Neural cell (in vitro differentiated cells): ENCODE data around the gene GPR158. TPM values are rescaled to one million over a fixed set of nuclear protein-coding genes. Genes with fewer than 3 reads are reported as not detected.
"Not testable (repeated sequence)": the region's sequence is repeated elsewhere in the genome, so short reads cannot be mapped to it uniquely, and the experiment has no call there.

Experiments
- H2AFZ ChIP-seq: fragments of 200-600, 300-800 bp; sonication (generic), shearing (Covaris generic); 2 replicates; pipeline ENCODE4 v1.6.0; 2014; ENCODE audit warnings: low read depth, mild to moderate bottlenecking, antibody characterized with exemption, low read length, moderate library complexity
- H3F3A ChIP-seq: fragments of 200-600 bp; shearing (Covaris generic); 2 replicates; pipeline ENCODE4 v1.6.1; 2016; ENCODE audit warnings: mild to moderate bottlenecking, moderate library complexity, mixed read lengths, antibody characterized with exemption, low read length; ENCODE audit not compliant: insufficient read depth, poor library complexity, severe bottlenecking
- H3K27ac ChIP-seq: fragments of 200-600, 300-800 bp; sonication (generic), shearing (Covaris generic); 2 replicates; pipeline ENCODE4 v1.5.1; 2014; ENCODE audit warnings: mild to moderate bottlenecking, low read length, moderate library complexity
- H3K27me3 ChIP-seq: fragments of 300-800, 200-600 bp; sonication (generic), shearing (Covaris generic); 2 replicates; pipeline ENCODE4 v1.6.0; 2014; ENCODE audit warnings: mild to moderate bottlenecking, low read depth, low read length, moderate library complexity; ENCODE audit not compliant: insufficient read depth
- H3K36me3 ChIP-seq: fragments of 300-800, 200-600 bp; sonication (generic), shearing (Covaris generic); 2 replicates; pipeline ENCODE4 v1.5.1; 2014; ENCODE audit warnings: mild to moderate bottlenecking, antibody characterized with exemption, low read length, moderate library complexity; ENCODE audit not compliant: insufficient read depth
- H3K4me2 ChIP-seq: fragments of 300-800, 200-600 bp; sonication (generic), shearing (Covaris generic); 2 replicates; pipeline ENCODE4 v1.6.0; 2014; ENCODE audit warnings: mild to moderate bottlenecking, low read length
- H3K4me3 ChIP-seq: fragments of 300-800, 200-600 bp; sonication (generic), shearing (Covaris generic); 2 replicates; pipeline ENCODE4 v1.5.1; 2014; ENCODE audit warnings: mild to moderate bottlenecking, low read length, moderate library complexity
- H3K79me2 ChIP-seq: fragments of 200-600 bp; shearing (Covaris generic); replicated peaks from 2 replicates; pipeline ENCODE4 v1.6.0; 2014; ENCODE audit warnings: mild to moderate bottlenecking, low read length, moderate library complexity; ENCODE audit not compliant: insufficient read depth
- H3K9ac ChIP-seq: fragments of 300-800, 200-600 bp; sonication (generic), shearing (Covaris generic); 2 replicates; pipeline ENCODE4 v1.6.1; 2016; ENCODE audit warnings: mild to moderate bottlenecking, low read length, mixed read lengths
- H3K9me2 ChIP-seq: fragments of 200-600 bp; shearing (Covaris generic); 2 replicates; pipeline ENCODE4 v1.6.1; 2016; ENCODE audit warnings: mild to moderate bottlenecking, low read length, mixed read lengths; ENCODE audit not compliant: insufficient read depth
- H3K9me3 ChIP-seq: fragments of 200-600, 300-800 bp; sonication (generic), shearing (Covaris generic); 2 replicates; pipeline ENCODE4 v1.6.1; 2016; ENCODE audit warnings: mild to moderate bottlenecking, mixed run types, low read length, moderate library complexity, mixed read lengths
- H4K20me1 ChIP-seq: fragments of 200-600 bp; shearing (Covaris generic); 2 replicates; pipeline ENCODE4 v1.6.1; 2016; ENCODE audit warnings: mild to moderate bottlenecking, mixed run types; ENCODE audit not compliant: insufficient read depth
- EP300 ChIP-seq: fragments of 450-650 bp; conservative IDR thresholded peaks from 2 replicates; pipeline ENCODE4 v1.6.1; 2014; ENCODE audit warnings: antibody characterized with exemption, mild to moderate bottlenecking, moderate library complexity; ENCODE audit not compliant: poor library complexity, severe bottlenecking
- EZH2 ChIP-seq: fragments of 200-600, 300-800 bp; shearing (Covaris generic), sonication (generic); IDR thresholded peaks from 2 replicates; pipeline ENCODE4 v1.6.1; 2014; ENCODE audit warnings: antibody characterized with exemption, low read length, borderline replicate concordance, mild to moderate bottlenecking; ENCODE audit not compliant: insufficient read depth, poor library complexity, severe bottlenecking
- MXI1 ChIP-seq: fragments of 450-650 bp; conservative IDR thresholded peaks from 2 replicates; pipeline ENCODE4 v1.6.1; 2014; ENCODE audit warnings: antibody characterized with exemption, mild to moderate bottlenecking; ENCODE audit not compliant: poor library complexity, severe bottlenecking
- POLR2AphosphoS5 ChIP-seq: IDR thresholded peaks from 2 replicates; pipeline ENCODE4 v1.6.1; 2012
- RAD21 ChIP-seq: fragments of 450-650 bp; conservative IDR thresholded peaks from 2 replicates; pipeline ENCODE4 v1.6.1; 2014; ENCODE audit warnings: antibody characterized with exemption, mild to moderate bottlenecking, moderate library complexity
- SMC3 ChIP-seq: fragments of 450-650 bp; conservative IDR thresholded peaks from 2 replicates; pipeline ENCODE4 v1.6.1; 2014; ENCODE audit warnings: antibody characterized with exemption, mild to moderate bottlenecking, moderate library complexity; ENCODE audit not compliant: poor library complexity
- TAF1 ChIP-seq: IDR thresholded peaks from 2 replicates; pipeline ENCODE4 v1.6.1; 2012; ENCODE audit warnings: low read depth
- polyA plus RNA-seq: library from polyadenylated mRNA; depleted of rRNA; stranded (reverse); fragments of >200 nt; gene quantifications from 2 replicates; pipeline ENCODE4 v1.2.3, GENCODE V29; 2014
- TF ChIP-seq, protein P1 (sequence below): fragments of 450-650 bp; IDR thresholded peaks from 2 replicates; pipeline ENCODE4 v1.5.1; 2014; ENCODE audit warnings: antibody characterized with exemption, mild to moderate bottlenecking, moderate library complexity; ENCODE audit not compliant: poor library complexity, severe bottlenecking
- TF ChIP-seq, protein P2 (sequence below): IDR thresholded peaks from 2 replicates; pipeline ENCODE4 v1.6.1; 2012; ENCODE audit warnings: borderline replicate concordance

Gene GPR158
- polyA plus RNA-seq, 1 donor from 2014 or later, result 2.1 TPM

DNA sequence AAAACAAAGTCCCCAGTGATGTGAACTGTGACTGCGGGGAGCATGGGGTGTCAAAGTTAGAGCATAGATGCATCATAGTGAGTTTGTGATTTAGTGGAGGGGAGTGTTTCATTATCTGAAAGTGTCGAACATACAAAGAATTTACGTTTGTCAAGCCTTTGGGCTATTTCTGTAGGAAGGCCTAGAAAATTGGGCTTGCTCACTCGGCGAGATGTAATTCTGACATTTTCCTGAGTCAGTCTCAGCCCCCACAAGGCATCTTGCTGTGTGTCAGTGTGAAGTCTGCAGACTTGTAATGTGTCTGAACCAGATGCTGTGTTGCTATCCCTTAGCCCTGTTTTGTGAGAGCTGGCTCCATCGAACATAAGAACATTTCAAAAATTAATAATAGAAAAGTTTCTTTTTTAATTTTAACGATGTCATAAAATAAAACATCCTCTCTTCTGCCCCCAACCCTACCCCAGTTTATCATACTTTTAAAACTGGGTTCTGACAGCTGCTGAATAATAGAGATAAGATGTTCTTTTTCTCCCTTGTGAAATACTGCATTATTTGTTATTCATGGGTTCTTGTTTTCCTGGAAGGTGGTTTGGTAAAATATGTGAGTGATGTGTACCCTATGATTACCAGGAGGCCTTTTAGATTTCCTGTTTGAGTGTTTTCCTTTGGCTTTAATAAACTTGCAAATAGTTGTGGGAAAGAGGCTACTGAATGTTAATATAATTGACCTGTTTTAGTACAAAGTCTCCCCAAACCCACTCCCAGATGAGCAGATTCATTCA, 207.4 kb downstream of the GPR158 start:
- no peaks in the 10 kb centered on the region for H3K9me3 ChIP-seq
- no peak overlapping the region for H3K9ac ChIP-seq
- no peaks in the 10 kb centered on the region for H4K20me1 ChIP-seq
- no peaks in the 10 kb centered on the region for H3K36me3 ChIP-seq
- H3K4me2 ChIP-seq, result no peak overlapping the region
- no peak for TF ChIP-seq RAD21
- TF ChIP-seq, protein P1, sequence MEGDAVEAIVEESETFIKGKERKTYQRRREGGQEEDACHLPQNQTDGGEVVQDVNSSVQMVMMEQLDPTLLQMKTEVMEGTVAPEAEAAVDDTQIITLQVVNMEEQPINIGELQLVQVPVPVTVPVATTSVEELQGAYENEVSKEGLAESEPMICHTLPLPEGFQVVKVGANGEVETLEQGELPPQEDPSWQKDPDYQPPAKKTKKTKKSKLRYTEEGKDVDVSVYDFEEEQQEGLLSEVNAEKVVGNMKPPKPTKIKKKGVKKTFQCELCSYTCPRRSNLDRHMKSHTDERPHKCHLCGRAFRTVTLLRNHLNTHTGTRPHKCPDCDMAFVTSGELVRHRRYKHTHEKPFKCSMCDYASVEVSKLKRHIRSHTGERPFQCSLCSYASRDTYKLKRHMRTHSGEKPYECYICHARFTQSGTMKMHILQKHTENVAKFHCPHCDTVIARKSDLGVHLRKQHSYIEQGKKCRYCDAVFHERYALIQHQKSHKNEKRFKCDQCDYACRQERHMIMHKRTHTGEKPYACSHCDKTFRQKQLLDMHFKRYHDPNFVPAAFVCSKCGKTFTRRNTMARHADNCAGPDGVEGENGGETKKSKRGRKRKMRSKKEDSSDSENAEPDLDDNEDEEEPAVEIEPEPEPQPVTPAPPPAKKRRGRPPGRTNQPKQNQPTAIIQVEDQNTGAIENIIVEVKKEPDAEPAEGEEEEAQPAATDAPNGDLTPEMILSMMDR, result no peak
- TF ChIP-seq TAF1, result no peak
- TF ChIP-seq, protein P2, sequence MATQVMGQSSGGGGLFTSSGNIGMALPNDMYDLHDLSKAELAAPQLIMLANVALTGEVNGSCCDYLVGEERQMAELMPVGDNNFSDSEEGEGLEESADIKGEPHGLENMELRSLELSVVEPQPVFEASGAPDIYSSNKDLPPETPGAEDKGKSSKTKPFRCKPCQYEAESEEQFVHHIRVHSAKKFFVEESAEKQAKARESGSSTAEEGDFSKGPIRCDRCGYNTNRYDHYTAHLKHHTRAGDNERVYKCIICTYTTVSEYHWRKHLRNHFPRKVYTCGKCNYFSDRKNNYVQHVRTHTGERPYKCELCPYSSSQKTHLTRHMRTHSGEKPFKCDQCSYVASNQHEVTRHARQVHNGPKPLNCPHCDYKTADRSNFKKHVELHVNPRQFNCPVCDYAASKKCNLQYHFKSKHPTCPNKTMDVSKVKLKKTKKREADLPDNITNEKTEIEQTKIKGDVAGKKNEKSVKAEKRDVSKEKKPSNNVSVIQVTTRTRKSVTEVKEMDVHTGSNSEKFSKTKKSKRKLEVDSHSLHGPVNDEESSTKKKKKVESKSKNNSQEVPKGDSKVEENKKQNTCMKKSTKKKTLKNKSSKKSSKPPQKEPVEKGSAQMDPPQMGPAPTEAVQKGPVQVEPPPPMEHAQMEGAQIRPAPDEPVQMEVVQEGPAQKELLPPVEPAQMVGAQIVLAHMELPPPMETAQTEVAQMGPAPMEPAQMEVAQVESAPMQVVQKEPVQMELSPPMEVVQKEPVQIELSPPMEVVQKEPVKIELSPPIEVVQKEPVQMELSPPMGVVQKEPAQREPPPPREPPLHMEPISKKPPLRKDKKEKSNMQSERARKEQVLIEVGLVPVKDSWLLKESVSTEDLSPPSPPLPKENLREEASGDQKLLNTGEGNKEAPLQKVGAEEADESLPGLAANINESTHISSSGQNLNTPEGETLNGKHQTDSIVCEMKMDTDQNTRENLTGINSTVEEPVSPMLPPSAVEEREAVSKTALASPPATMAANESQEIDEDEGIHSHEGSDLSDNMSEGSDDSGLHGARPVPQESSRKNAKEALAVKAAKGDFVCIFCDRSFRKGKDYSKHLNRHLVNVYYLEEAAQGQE, result no peak
- no peak for TF ChIP-seq EP300
- TF ChIP-seq EZH2, result no peak
- no peak for TF ChIP-seq SMC3
- TF ChIP-seq MXI1, result no peak
- TF ChIP-seq POLR2AphosphoS5, result no peak
- no peaks in the 10 kb centered on the region for H3K79me2 ChIP-seq
- H2AFZ ChIP-seq, result no peak overlapping the region
- H3F3A ChIP-seq, result no peaks in the 10 kb centered on the region
- H3K27ac ChIP-seq, result no peak overlapping the region
- H3K27me3 ChIP-seq, result no peaks in the 10 kb centered on the region
- no peak overlapping the region for H3K4me3 ChIP-seq
- H3K9me2 ChIP-seq, result no peaks in the 10 kb centered on the region

DNA sequence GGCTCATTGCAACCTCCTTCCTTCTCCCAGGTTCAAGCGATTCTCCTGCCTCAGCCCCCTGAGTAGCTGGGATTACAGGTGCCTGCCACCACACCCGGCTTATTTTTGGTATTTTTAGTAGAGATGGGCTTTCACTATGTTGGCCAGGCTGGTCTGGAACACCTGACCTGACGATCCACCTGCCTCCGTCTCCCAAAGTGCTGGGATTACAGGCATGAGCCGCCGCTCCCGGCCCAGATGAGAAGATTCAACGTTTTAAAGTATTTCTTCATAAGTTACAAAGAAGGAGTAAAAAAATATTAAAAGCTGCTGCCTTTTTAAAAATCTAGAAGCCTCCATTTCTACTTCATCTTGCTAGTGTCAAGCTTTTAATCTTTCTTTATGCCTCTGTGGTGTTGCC, 208.1 kb downstream of the GPR158 start:
- H3K27me3 ChIP-seq, H3K9ac ChIP-seq, H2AFZ ChIP-seq, H3K27ac ChIP-seq, H3K79me2 ChIP-seq, H3K9me2 ChIP-seq, H3K4me3 ChIP-seq, H3F3A ChIP-seq, H4K20me1 ChIP-seq, H3K9me3 ChIP-seq, H3K36me3 ChIP-seq, H3K4me2 ChIP-seq: not testable (repeated sequence)

DNA sequence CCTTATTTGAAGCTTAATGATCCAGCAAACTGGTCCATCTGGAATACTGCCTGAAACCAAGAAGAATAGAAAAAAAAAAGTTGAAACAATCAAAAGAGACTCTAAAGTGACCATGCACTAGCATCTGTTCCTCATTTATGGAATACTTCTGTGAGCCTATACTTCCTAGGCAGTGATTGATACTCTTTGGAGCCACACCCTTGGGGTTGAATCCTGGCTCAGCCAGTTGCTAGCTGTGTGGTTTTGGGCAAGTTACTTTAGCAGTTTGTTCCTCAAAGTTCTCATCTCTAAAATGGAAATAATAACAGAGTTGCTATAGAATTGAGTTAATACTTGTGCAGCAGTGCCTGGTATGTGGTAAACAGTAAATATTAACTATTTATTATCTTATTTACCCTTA, 208.9 kb downstream of the GPR158 start:
- Histone ChIP-seq H3K9ac (no peak overlapping the region), H3K27me3 (no peaks in the 10 kb centered on the region), H4K20me1 (no peaks in the 10 kb centered on the region), H3K9me3 (no peaks in the 10 kb centered on the region), H3K79me2 (no peaks in the 10 kb centered on the region), H3K36me3 (no peaks in the 10 kb centered on the region), H3K27ac (no peak overlapping the region), H3K4me2 (no peak overlapping the region), H2AFZ (no peak overlapping the region), H3K9me2 (no peaks in the 10 kb centered on the region), H3K4me3 (no peak overlapping the region), H3F3A (no peaks in the 10 kb centered on the region)
- TF ChIP-seq MXI1 (no peak), EZH2 (no peak), POLR2AphosphoS5 (no peak), SMC3 (no peak), RAD21 (no peak), EP300 (no peak), TAF1 (no peak)
- TF ChIP-seq, protein P1, result no peak
